Breast epithelium (tissue), 4 donors: Measurements from ENCODE around the gene ADARB2. TPM values are rescaled to one million over a fixed set of nuclear protein-coding genes. Genes with fewer than 3 reads are reported as not detected.

Experiments
- DNase-seq, 2 donors: peaks; one replicate each; pipeline ENCODE4 v3.0.0-alpha.2; 2019; ENCODE audit warnings: low spot score in 2 of 2
- H3K27ac ChIP-seq, 2 donors: fragments of 200-600 bp; sonication (generic) in 1 of 2; one replicate each; pipeline ENCODE4 v1.5.1; 2016 to 2019; ENCODE audit warnings: mild to moderate bottlenecking in 1 of 2
- H3K27me3 ChIP-seq, 2 donors: fragments of 200-600 bp; sonication (generic) in 1 of 2; one replicate each; pipeline versions ENCODE4 v1.5.1 to v1.6.0; 2017 to 2019; ENCODE audit warnings: control low read depth in 1 of 2, mild to moderate bottlenecking in 1 of 2
- H3K36me3 ChIP-seq: fragments of 200-600 bp; one replicate; pipeline ENCODE4 v1.5.1; 2019
- H3K4me1 ChIP-seq, 2 donors: fragments of 200-600 bp; sonication (generic); one replicate each; pipeline ENCODE4 v1.5.1; 2016 to 2019; ENCODE audit warnings: control low read depth in 1 of 2
- H3K4me3 ChIP-seq, 3 donors: fragments of 200-600 bp; sonication (generic); 1 replicate in 2 of 3; 2 replicates in 1 of 3; pipeline ENCODE4 v1.5.1; 2016 to 2019; ENCODE audit warnings: mild to moderate bottlenecking in 3 of 3, moderate library complexity in 2 of 3
- H3K9me3 ChIP-seq, 2 donors: fragments of 200-600 bp; sonication (generic) in 1 of 2; one replicate each; pipeline ENCODE4 v1.5.1; 2016 to 2019; ENCODE audit warnings: control low read depth in 1 of 2
- CTCF ChIP-seq, 3 donors: fragments of 450-650 bp; IDR thresholded peaks; one replicate each; pipeline ENCODE4 v1.5.1; 2016 to 2017; ENCODE audit warnings: antibody characterized with exemption in 3 of 3, mild to moderate bottlenecking in 3 of 3, moderate library complexity in 3 of 3
- POLR2A ChIP-seq: fragments of 450-650 bp; IDR thresholded peaks from one replicate; pipeline ENCODE4 v1.6.1; 2016; ENCODE audit warnings: antibody characterized with exemption, mild to moderate bottlenecking, moderate library complexity
- POLR2AphosphoS5 ChIP-seq, 3 donors: sonication (generic); formaldehyde crosslinking; IDR thresholded peaks; one replicate each; pipeline ENCODE4 v1.6.1; 2017; ENCODE audit warnings: antibody characterized with exemption in 3 of 3
- intact Hi-C: fragments of 100-400 bp; cut with DNase I; formaldehyde crosslinking; loops from one replicate; pipeline ENCODE4 v1.15.1; 2023; ENCODE audit warnings: low total_unique reads
- total RNA-seq, 3 donors: library from RNA; depleted of rRNA; stranded (reverse); fragments of >200 nt; gene quantifications; one replicate each; pipeline ENCODE4 v1.1.0, GENCODE V29; 2016

Gene ADARB2
- 1 to 10 TPM in 2 of 3 donors, under 1 TPM in 1; 0.32 to 3.9 (median 2.0) TPM for total RNA-seq

GRCh38 chr10:1737222-1738061, at the start of gene ADARB2:
Gene ADARB2, minus strand, starts transcription at chr10:1737525.
- H3K27ac ChIP-seq, result no peak within 1 kb of the TSS
- no peak for DNase-seq

GRCh38 chr10:1785835-1786234, 48.5 kb upstream of the ADARB2 start:
- H3K27ac ChIP-seq, result no peak overlapping the region
- H3K4me3 ChIP-seq, result no peak overlapping the region
- no peaks in the 10 kb centered on the region for H3K4me1 ChIP-seq
- intact Hi-C loops, result no loop called here
- TF ChIP-seq CTCF (IDR thresholded peaks at IDR 0.05) (no peak), POLR2AphosphoS5 (IDR thresholded peaks at IDR 0.05) (no peak), POLR2A (no peak)
- peaks cover 0 to 5% of the 10 kb centered on the region in 2 donors for H3K27me3 ChIP-seq
- no peak for DNase-seq
- H3K9me3 ChIP-seq, result no peaks in the 10 kb centered on the region
- H3K36me3 ChIP-seq, result no peaks in the 10 kb centered on the region

More at GRCh38 chr10:1737222-1738061, at the start of gene ADARB2:
- intact Hi-C loops, result no loop called here
- no peak for TF ChIP-seq POLR2AphosphoS5 (IDR thresholded peaks at IDR 0.05)
- TF ChIP-seq POLR2A, result no peak
- TF ChIP-seq CTCF (IDR thresholded peaks at IDR 0.05), result no peak
- H3K27me3 ChIP-seq, result peaks cover 0 to 87% of the 10 kb centered on the region in 2 donors
- H3K4me3 ChIP-seq, result peak within 1 kb of the TSS; percentile 14 to 57 (median 35)
- peaks cover 0 to 5% of the 10 kb centered on the region in 2 donors for H3K4me1 ChIP-seq
- no peaks in the 10 kb centered on the region for H3K9me3 ChIP-seq
- no peaks in the 10 kb centered on the region for H3K36me3 ChIP-seq

DNA sequence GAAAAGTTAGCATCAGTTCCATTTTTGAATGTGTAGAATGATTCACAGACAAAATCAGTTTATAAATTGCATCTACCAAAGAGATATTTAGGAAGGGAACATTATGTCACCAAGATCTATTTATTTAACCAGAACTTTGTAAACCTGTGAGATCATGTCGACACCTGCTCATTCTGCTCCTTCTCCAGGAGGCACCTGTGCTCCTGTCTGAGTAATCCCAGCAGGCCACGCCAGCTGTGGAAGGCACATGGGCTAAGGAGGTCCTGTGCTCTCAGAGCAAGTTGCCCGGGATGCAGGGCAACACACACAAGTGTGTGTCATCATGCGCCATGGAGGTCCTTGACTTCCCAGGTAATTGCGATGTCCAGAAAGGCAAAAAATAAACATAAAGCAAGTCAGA, 45.5 kb upstream of the ADARB2 start:
- intact Hi-C loops, result no loop called here
- Histone ChIP-seq H3K4me1 (no peaks in the 10 kb centered on the region), H3K9me3 (no peaks in the 10 kb centered on the region), H3K27ac (no peak overlapping the region), H3K4me3 (no peak overlapping the region), H3K36me3 (no peaks in the 10 kb centered on the region), H3K27me3 (no peaks in the 10 kb centered on the region)
- no peak for DNase-seq
- TF ChIP-seq CTCF (IDR thresholded peaks at IDR 0.05) (no peak), POLR2AphosphoS5 (IDR thresholded peaks at IDR 0.05) (no peak), POLR2A (no peak)

GRCh38 chr10:1779796-1780195, 42.5 kb upstream of the ADARB2 start:
- no peaks in the 10 kb centered on the region for H3K27me3 ChIP-seq
- no peak overlapping the region for H3K27ac ChIP-seq
- intact Hi-C loops, result no loop called here
- no peaks in the 10 kb centered on the region for H3K4me1 ChIP-seq
- no peaks in the 10 kb centered on the region for H3K36me3 ChIP-seq
- H3K9me3 ChIP-seq, result no peaks in the 10 kb centered on the region
- DNase-seq, result no peak
- no peak for TF ChIP-seq POLR2AphosphoS5 (IDR thresholded peaks at IDR 0.05)
- TF ChIP-seq POLR2A, result no peak
- no peak for TF ChIP-seq CTCF (IDR thresholded peaks at IDR 0.05)
- H3K4me3 ChIP-seq, result no peak overlapping the region

GRCh38 chr10:1778375-1778969, 41.1 kb upstream of the ADARB2 start:
- intact Hi-C loops, result no loop called here
- Histone ChIP-seq H3K4me1 (no peaks in the 10 kb centered on the region), H3K27me3 (no peaks in the 10 kb centered on the region), H3K9me3 (no peaks in the 10 kb centered on the region), H3K36me3 (no peaks in the 10 kb centered on the region), H3K27ac (no peak overlapping the region), H3K4me3 (no peak overlapping the region)
- TF ChIP-seq POLR2AphosphoS5 (IDR thresholded peaks at IDR 0.05) (no peak), POLR2A (no peak), CTCF (IDR thresholded peaks at IDR 0.05) (no peak)
- DNase-seq, result no peak
